Testis (tissue), 2 donors: Measurements from ENCODE around the gene NELL2.

Experiments used
- POLR2A ChIP-seq: fragments of 450-650 bp; IDR thresholded peaks from one replicate; pipeline ENCODE4 v1.6.1; 2017; ENCODE audit warnings: antibody characterized with exemption, mild to moderate bottlenecking, moderate library complexity
- TF ChIP-seq, protein P1 (sequence below), 3 experiments: fragments of 450-650 bp in 2 of 3; fragments of 200-600 bp in 1 of 3; sonication (generic) in 1 of 3; IDR thresholded peaks; one replicate each; pipeline ENCODE4 v1.5.1; 2016 to 2019; ENCODE audit warnings: antibody characterized with exemption in 3 of 3, mild to moderate bottlenecking in 2 of 3, moderate library complexity in 1 of 3

DNA sequence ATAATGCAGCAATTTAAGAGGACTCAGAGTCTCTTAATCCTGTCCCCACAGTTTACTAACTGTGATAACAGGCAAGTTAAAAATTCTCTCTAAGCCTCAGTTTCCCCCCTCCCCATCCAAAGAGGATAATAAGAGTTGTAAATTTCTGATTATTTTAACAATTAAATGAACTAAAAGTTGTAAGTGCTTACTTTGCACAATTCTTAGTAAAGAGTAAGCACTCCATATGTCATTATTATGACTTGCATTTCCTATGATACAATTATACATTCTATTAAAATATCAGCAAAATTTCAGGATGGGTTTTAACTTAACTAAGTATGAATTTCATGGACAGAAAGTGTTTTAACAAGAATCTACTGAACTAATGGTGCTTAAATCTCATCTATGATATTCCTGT, 80.1 kb downstream of the NELL2 start:
- TF ChIP-seq, protein P1, sequence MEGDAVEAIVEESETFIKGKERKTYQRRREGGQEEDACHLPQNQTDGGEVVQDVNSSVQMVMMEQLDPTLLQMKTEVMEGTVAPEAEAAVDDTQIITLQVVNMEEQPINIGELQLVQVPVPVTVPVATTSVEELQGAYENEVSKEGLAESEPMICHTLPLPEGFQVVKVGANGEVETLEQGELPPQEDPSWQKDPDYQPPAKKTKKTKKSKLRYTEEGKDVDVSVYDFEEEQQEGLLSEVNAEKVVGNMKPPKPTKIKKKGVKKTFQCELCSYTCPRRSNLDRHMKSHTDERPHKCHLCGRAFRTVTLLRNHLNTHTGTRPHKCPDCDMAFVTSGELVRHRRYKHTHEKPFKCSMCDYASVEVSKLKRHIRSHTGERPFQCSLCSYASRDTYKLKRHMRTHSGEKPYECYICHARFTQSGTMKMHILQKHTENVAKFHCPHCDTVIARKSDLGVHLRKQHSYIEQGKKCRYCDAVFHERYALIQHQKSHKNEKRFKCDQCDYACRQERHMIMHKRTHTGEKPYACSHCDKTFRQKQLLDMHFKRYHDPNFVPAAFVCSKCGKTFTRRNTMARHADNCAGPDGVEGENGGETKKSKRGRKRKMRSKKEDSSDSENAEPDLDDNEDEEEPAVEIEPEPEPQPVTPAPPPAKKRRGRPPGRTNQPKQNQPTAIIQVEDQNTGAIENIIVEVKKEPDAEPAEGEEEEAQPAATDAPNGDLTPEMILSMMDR (IDR thresholded peaks at IDR 0.05), result no peak
- TF ChIP-seq POLR2A, result no peak
